Measurements from ENCODE around the gene SLC25A13. TPM values are rescaled to one million over a fixed set of nuclear protein-coding genes. Genes with fewer than 3 reads are reported as not detected.
A peak's percentile ranks its signal among the peaks of the same experiment; 100 is the strongest.

Gene SLC25A13
- total and polyA plus RNA-seq, 4 donors, result 7.7 to 29.8 (median 13.8) TPM

DNA sequence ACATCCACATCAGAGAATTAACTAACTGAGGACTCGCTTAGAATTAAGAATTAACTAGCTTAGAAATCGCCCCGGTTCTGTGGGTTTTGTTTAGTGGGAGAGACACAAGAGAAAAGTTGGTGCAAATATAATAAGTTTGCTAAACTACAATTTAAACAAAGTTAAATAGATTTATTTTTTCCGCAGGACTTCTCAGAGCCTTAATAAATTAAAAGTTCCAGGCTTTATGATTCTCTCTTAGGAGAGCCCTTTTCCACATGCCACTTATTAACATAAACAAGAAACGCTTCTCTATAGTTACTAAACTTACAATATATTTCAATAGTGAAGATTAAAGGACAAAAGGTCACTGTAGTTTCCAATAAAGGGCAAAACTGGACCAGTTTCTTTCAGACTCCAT is 100.0 kb downstream of the SLC25A13 start:
- ATAC-seq (ENCODE audit: low FRiP score) (no peak), DNase-seq (no peak)
- Histone ChIP-seq H3K4me3 (ENCODE audit: low read length in 2 of 2) (no peak overlapping the region), H3K9me3 (ENCODE audit: control insufficient read depth, low read length) (no peaks in the 10 kb centered on the region), H3K27me3 (ENCODE audit: control insufficient read depth in 1 of 2, insufficient read depth in 2 of 2, low read length in 1 of 2) (no peaks in the 10 kb centered on the region), H3K27ac (ENCODE audit: low read depth in 1 of 2, low read length in 2 of 2) (no peak overlapping the region), H3K4me1 (ENCODE audit: control insufficient read depth in 1 of 2, insufficient read depth in 2 of 2, low read length in 2 of 2) (peaks cover 0 to 3% of the 10 kb centered on the region in 2 donors), H3K36me3 (ENCODE audit: control insufficient read depth in 1 of 2, insufficient read depth in 2 of 2, low read length in 1 of 2) (no peaks in the 10 kb centered on the region)
- intact Hi-C loops (cut with DNase I), result no loop called here
- 97% methylated on average over 5 of the region's 5 CpGs for WGBS, 2 donors

DNA sequence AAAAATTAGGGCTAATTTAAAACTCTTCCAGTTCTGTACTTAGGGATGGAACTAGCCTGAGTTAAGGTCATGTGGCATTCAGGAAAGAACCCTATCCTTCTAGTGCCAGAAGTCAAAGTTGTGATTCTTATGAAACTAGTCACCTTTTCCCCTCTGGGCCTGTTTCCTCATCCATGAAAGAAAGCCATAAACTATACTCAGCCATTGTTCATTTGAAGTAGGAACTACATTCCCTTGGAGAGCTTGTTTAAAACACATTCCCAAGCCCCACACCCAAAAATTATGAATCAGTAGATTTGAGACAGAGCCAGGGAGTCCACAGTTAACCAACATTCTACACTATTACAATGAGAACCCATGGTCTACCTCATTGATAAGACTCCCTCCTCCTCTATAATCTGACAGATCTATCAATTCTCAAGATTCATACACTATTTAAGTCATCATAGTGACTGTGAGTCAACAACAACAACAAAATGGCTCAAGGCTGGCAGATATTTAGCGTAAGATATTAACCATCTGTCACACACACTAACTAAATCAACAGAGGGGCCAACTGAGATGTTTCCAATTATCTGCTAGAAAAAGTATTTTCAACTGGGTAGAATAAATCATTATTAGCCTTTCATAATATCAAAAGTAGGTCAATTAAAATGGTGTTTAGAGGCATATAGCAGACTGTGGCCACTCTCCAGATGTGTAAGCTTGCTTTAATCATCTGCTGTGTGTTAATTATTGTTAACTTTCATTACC is 102.3 kb downstream of the SLC25A13 start:
- DNase-seq (no peak), ATAC-seq (ENCODE audit: low FRiP score) (peak; percentile 33)
- H3K27ac ChIP-seq (ENCODE audit: low read depth in 1 of 2, low read length in 2 of 2), result no peak overlapping the region
- no peak overlapping the region for H3K4me3 ChIP-seq (ENCODE audit: low read length in 2 of 2)
- H3K4me1 ChIP-seq (ENCODE audit: control insufficient read depth in 1 of 2, insufficient read depth in 2 of 2, low read length in 2 of 2), result peaks cover 0 to 3% of the 10 kb centered on the region in 2 donors
- intact Hi-C loops (cut with DNase I), result no loop called here
- WGBS, 2 donors, result 95 to 100% methylated on average over 1 of the region's 1 CpG
- H3K36me3 ChIP-seq (ENCODE audit: control insufficient read depth in 1 of 2, insufficient read depth in 2 of 2, low read length in 1 of 2), result no peaks in the 10 kb centered on the region
- no peaks in the 10 kb centered on the region for H3K27me3 ChIP-seq (ENCODE audit: control insufficient read depth in 1 of 2, insufficient read depth in 2 of 2, low read length in 1 of 2)
- no peaks in the 10 kb centered on the region for H3K9me3 ChIP-seq (ENCODE audit: control insufficient read depth, low read length)

- Histone ChIP-seq H3K27me3 (ENCODE audit: control insufficient read depth in 1 of 2, insufficient read depth in 2 of 2, low read length in 1 of 2) (no peaks in the 10 kb centered on the region), H3K9me3 (ENCODE audit: control insufficient read depth, low read length) (no peaks in the 10 kb centered on the region), H3K36me3 (ENCODE audit: control insufficient read depth in 1 of 2, insufficient read depth in 2 of 2, low read length in 1 of 2) (no peaks in the 10 kb centered on the region), H3K27ac (ENCODE audit: low read depth in 1 of 2, low read length in 2 of 2) (no peak overlapping the region), H3K4me1 (ENCODE audit: control insufficient read depth in 1 of 2, insufficient read depth in 2 of 2, low read length in 2 of 2) (peaks cover 0 to 3% of the 10 kb centered on the region in 2 donors), H3K4me3 (ENCODE audit: low read length in 2 of 2) (no peak overlapping the region)
- no peak for DNase-seq
- ATAC-seq (ENCODE audit: low FRiP score), result no peak
- intact Hi-C loops (cut with DNase I), result no loop called here
- WGBS, 2 donors, result 67 to 71% methylated on average over 4 of the region's 4 CpGs
Observed at GRCh38 chr7:96218664-96219243, 103.1 kb downstream of the SLC25A13 start.

- Histone ChIP-seq H3K36me3 (ENCODE audit: control insufficient read depth in 1 of 2, insufficient read depth in 2 of 2, low read length in 1 of 2) (no peaks in the 10 kb centered on the region), H3K4me3 (ENCODE audit: low read length in 2 of 2) (no peak overlapping the region), H3K9me3 (ENCODE audit: control insufficient read depth, low read length) (no peaks in the 10 kb centered on the region), H3K27ac (ENCODE audit: low read depth in 1 of 2, low read length in 2 of 2) (no peak overlapping the region), H3K4me1 (ENCODE audit: control insufficient read depth in 1 of 2, insufficient read depth in 2 of 2, low read length in 2 of 2) (peaks cover 0 to 3% of the 10 kb centered on the region in 2 donors), H3K27me3 (ENCODE audit: control insufficient read depth in 1 of 2, insufficient read depth in 2 of 2, low read length in 1 of 2) (no peaks in the 10 kb centered on the region)
- intact Hi-C loops (cut with DNase I), result no loop called here
- WGBS, 2 donors, result 81% methylated on average over 1 of the region's 1 CpG
- no peak for ATAC-seq (ENCODE audit: low FRiP score)
- DNase-seq, result no peak
Observed at GRCh38 chr7:96217147-96217546, 104.8 kb downstream of the SLC25A13 start.

DNA sequence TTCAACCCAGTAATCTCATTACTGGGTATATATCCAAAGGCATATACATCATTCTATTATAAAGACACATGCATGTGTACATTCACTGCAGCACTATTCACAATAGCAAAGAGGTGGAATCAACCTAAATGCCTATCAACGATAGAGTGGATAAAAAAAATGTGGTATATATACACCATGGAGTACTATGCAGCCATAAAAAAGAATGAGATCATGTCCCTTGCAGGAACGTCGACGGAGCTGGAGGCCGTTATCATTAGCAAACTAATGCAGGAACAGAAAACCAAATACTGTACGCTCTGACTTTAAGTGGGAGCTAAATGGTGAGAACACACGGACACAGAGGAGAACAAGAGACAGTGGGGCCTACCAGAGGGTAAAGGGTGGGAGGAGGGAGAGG is 105.5 kb downstream of the SLC25A13 start:
- 97 to 99% methylated on average over 7 of the region's 7 CpGs for WGBS, 2 donors
- DNase-seq (no peak), ATAC-seq (ENCODE audit: low FRiP score) (no peak)
- Histone ChIP-seq H3K27me3 (ENCODE audit: control insufficient read depth in 1 of 2, insufficient read depth in 2 of 2, low read length in 1 of 2) (no peaks in the 10 kb centered on the region), H3K9me3 (ENCODE audit: control insufficient read depth, low read length) (no peaks in the 10 kb centered on the region), H3K4me3 (ENCODE audit: low read length in 2 of 2) (no peak overlapping the region), H3K27ac (ENCODE audit: low read depth in 1 of 2, low read length in 2 of 2) (no peak overlapping the region), H3K36me3 (ENCODE audit: control insufficient read depth in 1 of 2, insufficient read depth in 2 of 2, low read length in 1 of 2) (no peaks in the 10 kb centered on the region), H3K4me1 (ENCODE audit: control insufficient read depth in 1 of 2, insufficient read depth in 2 of 2, low read length in 2 of 2) (peaks cover 0 to 3% of the 10 kb centered on the region in 2 donors)
- intact Hi-C loops (cut with DNase I), result no loop called here

DNA sequence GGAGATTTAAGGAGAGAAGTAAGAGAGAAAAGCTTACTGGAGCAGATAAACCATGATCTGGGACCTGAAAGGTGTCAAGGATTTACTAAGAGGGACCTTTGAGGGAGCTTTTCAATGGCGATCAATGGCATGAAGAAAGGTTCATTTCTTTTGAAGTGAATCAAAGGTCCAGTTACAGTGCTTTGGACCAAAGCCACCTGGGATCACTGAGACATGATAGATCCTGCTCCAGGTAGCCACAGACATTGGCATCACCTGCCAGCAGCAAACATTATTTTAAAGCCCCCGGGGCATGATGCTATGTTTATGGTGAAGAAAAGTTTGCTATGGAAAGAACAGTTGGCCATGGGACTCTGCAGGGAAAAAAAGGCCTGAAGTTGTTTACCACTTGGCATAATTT is 109.4 kb downstream of the SLC25A13 start:
- Histone ChIP-seq H3K4me1 (ENCODE audit: control insufficient read depth in 1 of 2, insufficient read depth in 2 of 2, low read length in 2 of 2) (no peaks in the 10 kb centered on the region), H3K27ac (ENCODE audit: low read depth in 1 of 2, low read length in 2 of 2) (no peak overlapping the region), H3K27me3 (ENCODE audit: control insufficient read depth in 1 of 2, insufficient read depth in 2 of 2, low read length in 1 of 2) (no peaks in the 10 kb centered on the region), H3K36me3 (ENCODE audit: control insufficient read depth in 1 of 2, insufficient read depth in 2 of 2, low read length in 1 of 2) (no peaks in the 10 kb centered on the region), H3K4me3 (ENCODE audit: low read length in 2 of 2) (no peak overlapping the region), H3K9me3 (ENCODE audit: control insufficient read depth, low read length) (no peaks in the 10 kb centered on the region)
- 96 to 98% methylated on average over 2 of the region's 2 CpGs for WGBS, 2 donors
- intact Hi-C loops (cut with DNase I), result no loop called here
- DNase-seq, result no peak
- ATAC-seq (ENCODE audit: low FRiP score), result no peak

DNA sequence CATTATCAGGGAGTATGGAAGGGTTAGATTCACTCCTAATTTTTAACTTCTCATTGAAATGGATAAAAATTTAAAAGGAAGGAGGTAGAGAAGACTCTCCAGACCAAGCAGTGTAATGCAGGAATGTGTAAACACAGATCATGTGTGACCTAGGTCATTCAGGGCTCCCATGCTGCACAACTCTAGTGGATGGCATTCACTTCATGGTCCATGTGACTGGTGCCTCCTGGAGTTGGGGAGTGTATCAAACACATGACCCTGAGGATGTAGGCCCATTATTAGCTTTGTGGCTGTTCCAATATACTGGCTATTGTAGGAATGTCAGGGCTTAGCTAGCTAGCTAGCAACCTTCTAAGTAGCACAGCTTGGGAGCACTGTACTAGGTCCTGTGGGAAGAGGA is 109.9 kb downstream of the SLC25A13 start:
- DNase-seq (no peak), ATAC-seq (ENCODE audit: low FRiP score) (no peak)
- Histone ChIP-seq H3K36me3 (ENCODE audit: control insufficient read depth in 1 of 2, insufficient read depth in 2 of 2, low read length in 1 of 2) (peaks cover 0 to 1% of the 10 kb centered on the region in 2 donors), H3K9me3 (ENCODE audit: control insufficient read depth, low read length) (no peaks in the 10 kb centered on the region), H3K4me3 (ENCODE audit: low read length in 2 of 2) (no peak overlapping the region), H3K27ac (ENCODE audit: low read depth in 1 of 2, low read length in 2 of 2) (no peak overlapping the region), H3K4me1 (ENCODE audit: control insufficient read depth in 1 of 2, insufficient read depth in 2 of 2, low read length in 2 of 2) (no peaks in the 10 kb centered on the region), H3K27me3 (ENCODE audit: control insufficient read depth in 1 of 2, insufficient read depth in 2 of 2, low read length in 1 of 2) (no peaks in the 10 kb centered on the region)
- intact Hi-C loops (cut with DNase I), result no loop called here

GRCh38 chr7:96205665-96206064 is 116.2 kb downstream of the SLC25A13 start:
- H3K27ac ChIP-seq (ENCODE audit: low read depth in 1 of 2, low read length in 2 of 2), result no peak overlapping the region
- intact Hi-C loops (cut with DNase I), result no loop called here
- H3K9me3 ChIP-seq (ENCODE audit: control insufficient read depth, low read length), result no peaks in the 10 kb centered on the region
- DNase-seq, result no peak
- ATAC-seq (ENCODE audit: low FRiP score), result no peak
- 96% methylated on average over 2 of the region's 2 CpGs for WGBS, 2 donors
- no peaks in the 10 kb centered on the region for H3K27me3 ChIP-seq (ENCODE audit: control insufficient read depth in 1 of 2, insufficient read depth in 2 of 2, low read length in 1 of 2)
- no peak overlapping the region for H3K4me3 ChIP-seq (ENCODE audit: low read length in 2 of 2)
- H3K36me3 ChIP-seq (ENCODE audit: control insufficient read depth in 1 of 2, insufficient read depth in 2 of 2, low read length in 1 of 2), result peaks cover 0 to 1% of the 10 kb centered on the region in 2 donors
- no peaks in the 10 kb centered on the region for H3K4me1 ChIP-seq (ENCODE audit: control insufficient read depth in 1 of 2, insufficient read depth in 2 of 2, low read length in 2 of 2)

DNA sequence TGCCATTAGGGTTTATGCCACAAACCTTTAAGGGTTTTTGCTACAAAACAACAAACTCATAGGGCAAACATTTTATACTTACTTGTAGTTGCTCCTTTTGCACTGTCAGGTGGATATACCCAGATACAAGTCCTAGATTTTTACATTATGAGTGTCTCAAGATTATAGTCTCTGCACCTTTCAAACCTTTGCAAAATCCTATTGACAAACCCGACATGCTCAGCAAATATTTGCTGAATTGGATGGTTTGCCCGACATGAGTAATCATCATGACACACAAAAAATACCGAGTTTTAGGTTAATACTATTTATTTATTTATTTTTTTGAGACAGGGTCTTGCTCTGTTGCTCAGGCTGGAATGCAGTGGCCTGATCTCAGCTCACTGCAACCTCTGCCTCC is 117.3 kb downstream of the SLC25A13 start:
- ATAC-seq (ENCODE audit: low FRiP score), result no peak
- no peaks in the 10 kb centered on the region for H3K27me3 ChIP-seq (ENCODE audit: control insufficient read depth in 1 of 2, insufficient read depth in 2 of 2, low read length in 1 of 2)
- H3K4me1 ChIP-seq (ENCODE audit: control insufficient read depth in 1 of 2, insufficient read depth in 2 of 2, low read length in 2 of 2), result no peaks in the 10 kb centered on the region
- DNase-seq, result no peak
- H3K27ac ChIP-seq (ENCODE audit: low read depth in 1 of 2, low read length in 2 of 2), result no peak overlapping the region
- no peaks in the 10 kb centered on the region for H3K9me3 ChIP-seq (ENCODE audit: control insufficient read depth, low read length)
- 93 to 95% methylated on average over 3 of the region's 3 CpGs for WGBS, 2 donors
- intact Hi-C loops (cut with DNase I), result no loop called here
- H3K36me3 ChIP-seq (ENCODE audit: control insufficient read depth in 1 of 2, insufficient read depth in 2 of 2, low read length in 1 of 2), result peaks cover 0 to 1% of the 10 kb centered on the region in 2 donors
- no peak overlapping the region for H3K4me3 ChIP-seq (ENCODE audit: low read length in 2 of 2)

All from aorta (tissue), 5 donors.